ENCODE measurements around the gene AIMP1. TPM values are rescaled to one million over a fixed set of nuclear protein-coding genes. Genes with fewer than 3 reads are reported as not detected.

AIMP1 gene
- total and polyA plus RNA-seq, 2 of the 13 experiments (the other 11 are each of a cell fraction or from before 2014, with no cell fraction given), result 28.6 to 82.9 TPM

GRCh38 chr4:106315476-106315967, 828 bp upstream of the AIMP1 start (continued):
- TF ChIP-seq JARID2 (CRISPR knock-in tag; IDR thresholded peaks at IDR 0.05; ENCODE audit: insufficient replicate concordance) (no peak), ZNF484 (CRISPR knock-in tag; IDR thresholded peaks at IDR 0.05; ENCODE audit: borderline replicate concordance, low read depth) (no peak), DMAP1 (CRISPR knock-in tag; IDR thresholded peaks at IDR 0.05) (no peak), CCDC6 (CRISPR knock-in tag; IDR thresholded peaks at IDR 0.05) (0 out of 2 replicates have a peak, but pooled peaks have one; percentile 7), ZNF704 (CRISPR knock-in tag; IDR thresholded peaks at IDR 0.05; ENCODE audit: borderline replicate concordance) (no peak), ARID2 (CRISPR knock-in tag; IDR thresholded peaks at IDR 0.05; ENCODE audit: borderline replicate concordance) (no peak), PBX3 (CRISPR knock-in tag; IDR thresholded peaks at IDR 0.05; ENCODE audit: borderline replicate concordance) (no peak), ZNF605 (CRISPR knock-in tag; IDR thresholded peaks at IDR 0.05) (no peak; the same call in 1 of the 2 replicates), ZBTB43 (CRISPR knock-in tag; conservative IDR thresholded peaks at IDR 0.05) (no peak), KDM5A (IDR thresholded peaks at IDR 0.05; ENCODE audit: borderline replicate concordance, low read length) (no peak), KMT2B (CRISPR knock-in tag; IDR thresholded peaks at IDR 0.05) (no peak), ZNF772 (CRISPR knock-in tag; IDR thresholded peaks at IDR 0.05) (peak; percentile 61; the same call in 1 of the 2 replicates), BRCA1 (CRISPR knock-in tag; IDR thresholded peaks at IDR 0.05) (0 out of 2 replicates have a peak, but pooled peaks have one; percentile 52), HNF4G (IDR thresholded peaks at IDR 0.05; ENCODE audit: borderline replicate concordance, low read depth, low read length) (no peak), HNF4G (CRISPR knock-in tag; IDR thresholded peaks at IDR 0.05; ENCODE audit: borderline replicate concordance, low read depth) (no peak), TFE3 (CRISPR knock-in tag; IDR thresholded peaks at IDR 0.05) (0 out of 2 replicates have a peak, but pooled peaks have one; percentile 11), MAFG (CRISPR knock-in tag; IDR thresholded peaks at IDR 0.05) (no peak), ZNF616 (CRISPR knock-in tag; IDR thresholded peaks at IDR 0.05; ENCODE audit: low read depth) (no peak), GLI4 (CRISPR knock-in tag; IDR thresholded peaks at IDR 0.05; ENCODE audit: borderline replicate concordance) (no peak), AHR (CRISPR knock-in tag; IDR thresholded peaks at IDR 0.05) (no peak), ZNF564 (CRISPR knock-in tag; IDR thresholded peaks at IDR 0.05) (no peak; the same call in 1 of the 2 replicates)
- TF ChIP-seq, protein P1, sequence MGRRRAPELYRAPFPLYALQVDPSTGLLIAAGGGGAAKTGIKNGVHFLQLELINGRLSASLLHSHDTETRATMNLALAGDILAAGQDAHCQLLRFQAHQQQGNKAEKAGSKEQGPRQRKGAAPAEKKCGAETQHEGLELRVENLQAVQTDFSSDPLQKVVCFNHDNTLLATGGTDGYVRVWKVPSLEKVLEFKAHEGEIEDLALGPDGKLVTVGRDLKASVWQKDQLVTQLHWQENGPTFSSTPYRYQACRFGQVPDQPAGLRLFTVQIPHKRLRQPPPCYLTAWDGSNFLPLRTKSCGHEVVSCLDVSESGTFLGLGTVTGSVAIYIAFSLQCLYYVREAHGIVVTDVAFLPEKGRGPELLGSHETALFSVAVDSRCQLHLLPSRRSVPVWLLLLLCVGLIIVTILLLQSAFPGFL (CRISPR knock-in tag; IDR thresholded peaks at IDR 0.05), result no peak
- TF ChIP-seq, protein P2, sequence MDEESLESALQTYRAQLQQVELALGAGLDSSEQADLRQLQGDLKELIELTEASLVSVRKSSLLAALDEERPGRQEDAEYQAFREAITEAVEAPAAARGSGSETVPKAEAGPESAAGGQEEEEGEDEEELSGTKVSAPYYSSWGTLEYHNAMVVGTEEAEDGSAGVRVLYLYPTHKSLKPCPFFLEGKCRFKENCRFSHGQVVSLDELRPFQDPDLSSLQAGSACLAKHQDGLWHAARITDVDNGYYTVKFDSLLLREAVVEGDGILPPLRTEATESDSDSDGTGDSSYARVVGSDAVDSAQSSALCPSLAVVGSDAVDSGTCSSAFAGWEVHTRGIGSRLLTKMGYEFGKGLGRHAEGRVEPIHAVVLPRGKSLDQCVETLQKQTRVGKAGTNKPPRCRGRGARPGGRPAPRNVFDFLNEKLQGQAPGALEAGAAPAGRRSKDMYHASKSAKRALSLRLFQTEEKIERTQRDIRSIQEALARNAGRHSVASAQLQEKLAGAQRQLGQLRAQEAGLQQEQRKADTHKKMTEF (CRISPR knock-in tag; IDR thresholded peaks at IDR 0.05), result no peak

Data from HepG2 (cell line).